GM10847 (cell line): ENCODE measurements around the gene MYH7B.

Experiments
- POLR2A ChIP-seq: IDR thresholded peaks from 2 replicates; pipeline ENCODE4 v1.6.1; 2011; ENCODE audit not compliant: insufficient read length; ENCODE audit errors: extremely low read depth

The MYH7B gene

GRCh38 chr20:34956041-34956458 lies 382 bp downstream of the MYH7B start:
- no peak for TF ChIP-seq POLR2A

GRCh38 chr20:34956751-34957472 lies 1.2 kb downstream of the MYH7B start:
- TF ChIP-seq POLR2A: no peak

- TF ChIP-seq POLR2A: no peak
These were observed 8.8 kb downstream of the MYH7B start for GRCh38 chr20:34964486-34964885.

GRCh38 chr20:34965051-34965450 lies 9.4 kb downstream of the MYH7B start:
- no peak for TF ChIP-seq POLR2A

GRCh38 chr20:34967421-34967820 lies 11.8 kb downstream of the MYH7B start:
- TF ChIP-seq POLR2A: no peak

- no peak for TF ChIP-seq POLR2A
These were observed 12.5 kb downstream of the MYH7B start for GRCh38 chr20:34968042-34968775.

- no peak for TF ChIP-seq POLR2A
These were observed 14.6 kb downstream of the MYH7B start for GRCh38 chr20:34970193-34970840.

GRCh38 chr20:34970846-34971560 lies 15.3 kb downstream of the MYH7B start:
- no peak for TF ChIP-seq POLR2A

GRCh38 chr20:34971561-34972235 lies 16.0 kb downstream of the MYH7B start:
- TF ChIP-seq POLR2A: no peak

GRCh38 chr20:34974246-34974645 lies 18.6 kb downstream of the MYH7B start:
- TF ChIP-seq POLR2A: no peak

GRCh38 chr20:34976286-34976685 lies 20.6 kb downstream of the MYH7B start:
- TF ChIP-seq POLR2A: no peak

- TF ChIP-seq POLR2A: no peak
These were observed 21.9 kb downstream of the MYH7B start for GRCh38 chr20:34977365-34978091.

- TF ChIP-seq POLR2A: no peak
These were observed 22.6 kb downstream of the MYH7B start for GRCh38 chr20:34978092-34978744.

- no peak for TF ChIP-seq POLR2A
These were observed 23.9 kb downstream of the MYH7B start for GRCh38 chr20:34979366-34980153.
